Cerebellar nuclear complex (tissue), 1 donor: ENCODE results near the gene RAB30.
"Not testable (repeated sequence)": the region's sequence is repeated elsewhere in the genome, so short reads cannot be mapped to it uniquely, and the experiment has no call there.

ENCODE experiments used
- DNase-seq, 2 experiments: peaks; one replicate each; lab custom pipeline; 2025; lab: John Stamatoyannopoulos, UW

Gene RAB30

DNA sequence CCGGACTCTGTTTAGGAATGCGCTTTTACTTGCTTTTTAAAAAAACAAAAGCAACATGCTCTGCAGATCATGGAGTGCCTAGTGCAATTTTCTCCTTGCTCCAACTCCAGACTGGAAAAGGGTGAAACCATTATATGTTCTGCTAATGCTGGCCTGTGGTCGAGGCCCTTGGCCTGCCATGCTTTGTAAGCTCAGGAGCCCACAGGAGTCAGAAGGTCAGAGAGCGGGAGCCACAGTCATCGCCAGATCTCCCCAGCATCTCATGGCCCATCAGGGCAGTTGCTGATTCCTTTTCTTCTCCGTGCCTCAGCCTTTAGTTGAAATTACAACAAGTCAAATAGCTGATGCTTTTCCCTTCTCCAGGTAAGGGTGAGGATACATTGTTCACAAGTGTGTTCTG lies 89.8 kb downstream of the RAB30 start:
- no peak for DNase-seq

DNA sequence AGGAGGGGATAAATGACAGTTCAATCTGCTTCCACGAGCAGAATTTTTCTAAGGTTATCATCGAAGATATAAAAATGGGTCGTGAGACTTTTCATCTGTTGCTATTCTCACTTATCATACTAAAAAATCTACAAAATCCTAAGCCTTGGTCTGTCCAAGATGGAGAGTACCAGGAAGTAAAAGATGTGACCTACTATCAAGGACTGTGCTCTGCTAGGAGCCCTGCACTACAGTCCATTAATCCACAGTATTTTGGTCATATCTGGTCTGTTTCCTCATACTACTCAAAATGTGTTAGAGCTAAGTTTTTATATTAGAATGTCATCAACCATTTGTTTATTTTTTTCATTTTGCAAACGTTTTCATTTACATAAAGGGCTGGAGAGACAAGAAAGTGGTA lies 90.8 kb downstream of the RAB30 start:
- DNase-seq = no peak

DNA sequence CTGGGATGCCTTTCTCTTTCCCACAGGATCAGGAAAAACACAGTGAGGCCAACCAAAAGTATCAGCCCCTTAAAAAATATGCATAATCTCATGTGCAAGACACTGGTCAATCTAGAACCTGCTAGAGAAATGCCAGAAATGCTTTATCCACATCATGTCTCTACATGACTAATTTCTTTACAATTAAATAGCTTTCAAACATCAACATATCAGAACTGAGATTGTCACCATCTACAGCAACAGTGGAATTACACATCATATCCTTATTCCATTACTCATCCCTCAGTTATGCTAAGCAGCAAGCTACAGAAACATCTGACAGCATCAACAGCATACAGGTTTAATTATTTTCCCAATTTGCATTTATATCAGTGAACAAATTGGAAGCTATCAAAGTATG lies 91.4 kb downstream of the RAB30 start:
- DNase-seq = no peak

DNA sequence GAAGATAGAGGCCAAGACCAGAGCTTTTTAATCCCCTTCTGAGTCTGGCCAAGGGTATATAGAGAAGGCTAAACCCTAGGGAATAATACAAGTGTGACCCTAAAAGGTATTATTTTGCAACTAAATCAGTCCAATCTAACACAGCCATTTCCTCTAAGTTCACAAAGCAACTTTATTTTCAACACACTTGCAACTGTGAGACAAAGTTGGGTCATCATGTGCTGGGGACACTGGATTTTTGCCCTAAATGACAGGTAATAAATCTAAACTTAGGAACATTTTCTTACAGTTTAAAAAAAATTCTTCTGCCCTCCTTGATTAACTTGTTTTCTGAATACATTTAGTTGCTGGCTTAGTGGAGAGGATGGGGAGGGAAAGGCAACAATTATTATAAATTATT lies 91.9 kb downstream of the RAB30 start:
- no peak for DNase-seq

DNA sequence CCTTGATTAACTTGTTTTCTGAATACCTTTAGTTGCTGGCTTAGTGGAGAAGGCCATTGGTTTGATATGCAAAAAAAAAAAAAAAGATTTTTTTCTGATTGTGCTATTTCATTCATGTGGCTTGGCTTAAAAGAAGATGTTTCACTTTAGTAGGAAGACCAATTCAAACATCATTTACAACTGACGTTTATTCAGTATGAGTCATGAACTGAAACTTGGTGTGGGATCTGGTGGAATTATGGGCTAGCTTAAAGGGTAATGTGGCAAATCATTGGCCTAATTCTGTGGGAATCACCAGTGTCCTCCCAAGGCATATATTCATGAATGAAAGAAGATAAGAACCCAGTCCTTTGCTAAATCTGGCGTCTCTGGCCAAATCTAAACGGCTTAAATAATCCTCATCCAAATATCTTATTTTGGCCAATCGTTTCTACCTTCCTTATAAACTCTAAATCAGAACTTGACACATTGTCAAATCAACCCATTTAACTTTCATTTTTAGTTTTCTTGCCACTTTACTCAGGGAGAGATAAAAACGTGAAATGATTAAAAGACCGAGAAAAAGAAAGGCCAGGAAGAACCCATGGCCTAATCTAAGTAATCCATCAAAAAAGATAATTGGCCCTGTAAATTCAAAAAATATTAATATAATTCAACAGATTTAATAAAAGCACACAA lies 93.1 kb downstream of the RAB30 start:
- DNase-seq = no peak

DNA sequence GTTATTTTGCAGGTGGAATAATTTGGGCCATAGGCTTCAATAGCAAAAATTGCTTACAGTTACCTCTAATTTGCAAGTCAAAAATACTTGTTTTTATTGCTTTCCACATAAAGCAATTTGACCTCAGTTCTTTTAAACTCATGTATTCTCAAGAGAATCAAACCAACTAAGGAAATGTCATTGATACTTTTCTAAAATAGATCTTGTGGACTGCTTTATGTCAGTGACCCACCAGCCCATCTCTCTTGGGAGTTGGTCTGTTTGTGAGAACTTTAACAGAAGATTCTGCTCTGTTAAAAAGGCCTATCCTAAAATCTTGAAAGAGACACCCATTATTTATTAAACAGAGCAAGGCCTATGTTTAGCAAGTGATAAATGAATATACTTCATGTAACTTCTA lies 94.9 kb downstream of the RAB30 start:
- no peak for DNase-seq

DNA sequence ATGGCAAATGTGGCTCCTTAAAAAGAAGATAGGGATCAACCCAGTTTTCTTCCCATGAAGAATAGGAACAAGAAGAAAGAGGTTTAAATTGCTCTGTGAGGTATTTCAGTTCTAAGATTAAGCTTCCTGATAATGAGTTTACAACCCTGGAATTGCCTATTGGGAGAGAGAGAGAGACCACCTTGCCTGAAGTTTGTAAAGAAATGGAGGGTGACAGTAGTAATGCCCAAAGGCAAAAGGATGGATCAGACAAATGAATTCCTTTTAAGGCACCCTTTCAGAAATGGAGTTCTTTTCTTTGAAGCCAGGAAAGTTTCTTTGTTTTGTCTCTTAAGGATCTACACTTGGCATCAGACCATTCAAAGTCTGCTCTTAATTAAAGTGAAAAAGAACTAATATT lies 95.8 kb downstream of the RAB30 start:
- DNase-seq = no peak

DNA sequence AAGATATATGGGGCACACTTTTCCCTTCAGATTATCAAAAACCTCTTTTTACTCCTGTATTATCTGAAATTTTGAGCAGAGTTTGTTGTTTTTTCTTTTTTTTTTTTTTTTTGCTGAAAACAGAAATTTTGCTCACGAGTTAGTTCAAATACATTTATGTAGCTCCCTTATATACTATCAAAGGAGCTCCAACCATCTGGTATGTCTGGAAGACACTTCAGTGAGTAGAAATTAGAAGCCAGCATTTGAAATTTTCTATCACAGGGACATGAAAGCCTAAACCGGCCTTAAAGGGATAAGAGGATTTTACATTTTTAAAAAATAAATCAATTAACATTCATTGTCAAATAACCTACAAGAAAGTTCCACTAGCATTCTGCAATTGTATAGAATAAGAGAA lies 96.8 kb downstream of the RAB30 start:
- no peak for DNase-seq

DNA sequence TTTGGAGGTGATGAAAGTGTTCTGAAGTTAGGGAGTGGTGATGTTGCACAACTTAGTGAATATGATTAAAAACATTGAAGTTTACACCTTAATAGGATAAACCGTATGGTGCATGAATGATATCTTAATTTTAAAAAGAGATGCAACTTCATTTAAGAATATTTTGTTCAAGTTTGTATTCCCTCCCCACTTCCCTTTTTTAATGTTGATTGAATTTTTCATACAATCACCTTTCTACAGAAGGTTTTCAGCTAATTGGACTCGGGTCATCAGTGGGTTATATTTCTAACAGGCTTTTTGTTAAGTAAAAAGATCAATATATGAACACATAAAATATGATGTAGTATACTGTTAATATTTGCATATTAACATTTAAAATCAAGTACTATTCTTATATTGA lies 97.6 kb downstream of the RAB30 start:
- DNase-seq = no peak

DNA sequence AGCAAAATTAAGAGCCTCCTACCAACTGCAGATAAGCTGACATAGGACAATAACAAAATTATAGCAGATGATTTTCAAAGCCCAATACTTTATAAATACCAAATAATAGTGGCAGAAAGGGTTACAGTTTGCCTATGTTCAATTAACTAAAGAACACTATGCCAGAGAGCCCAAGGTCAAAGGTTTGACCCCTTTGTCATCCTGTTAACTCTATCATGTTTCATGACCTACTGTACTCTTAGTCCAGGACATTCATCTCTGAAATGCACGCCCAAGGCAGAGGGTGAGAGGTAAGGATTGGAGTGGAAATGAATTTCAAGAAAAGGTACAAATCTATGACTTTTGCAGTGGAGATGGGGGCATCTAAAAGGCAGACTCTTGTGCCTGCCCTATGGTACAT lies 99.6 kb downstream of the RAB30 start:
- DNase-seq = no peak

DNA sequence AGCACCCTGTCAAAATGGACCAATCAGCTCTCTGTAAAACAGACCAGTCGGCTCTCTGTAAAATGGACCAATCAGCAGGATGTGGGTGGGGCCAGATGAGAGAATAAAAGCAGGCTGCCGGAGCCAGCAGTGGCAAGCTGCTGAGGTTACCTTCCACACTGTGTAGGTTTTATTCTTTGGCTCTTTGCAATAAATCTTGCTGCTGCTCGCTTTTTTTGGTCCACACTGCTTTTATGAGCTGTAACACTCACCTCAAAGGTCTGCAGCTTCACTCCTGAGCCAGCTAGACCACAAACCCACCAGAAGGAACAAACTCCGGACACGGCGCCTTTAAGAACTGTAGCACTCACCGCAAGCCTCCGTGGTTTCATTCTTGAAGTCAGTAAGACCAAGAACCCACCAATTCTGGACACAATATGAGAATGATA lies 100.2 kb downstream of the RAB30 start:
- DNase-seq = not testable (repeated sequence)

DNA sequence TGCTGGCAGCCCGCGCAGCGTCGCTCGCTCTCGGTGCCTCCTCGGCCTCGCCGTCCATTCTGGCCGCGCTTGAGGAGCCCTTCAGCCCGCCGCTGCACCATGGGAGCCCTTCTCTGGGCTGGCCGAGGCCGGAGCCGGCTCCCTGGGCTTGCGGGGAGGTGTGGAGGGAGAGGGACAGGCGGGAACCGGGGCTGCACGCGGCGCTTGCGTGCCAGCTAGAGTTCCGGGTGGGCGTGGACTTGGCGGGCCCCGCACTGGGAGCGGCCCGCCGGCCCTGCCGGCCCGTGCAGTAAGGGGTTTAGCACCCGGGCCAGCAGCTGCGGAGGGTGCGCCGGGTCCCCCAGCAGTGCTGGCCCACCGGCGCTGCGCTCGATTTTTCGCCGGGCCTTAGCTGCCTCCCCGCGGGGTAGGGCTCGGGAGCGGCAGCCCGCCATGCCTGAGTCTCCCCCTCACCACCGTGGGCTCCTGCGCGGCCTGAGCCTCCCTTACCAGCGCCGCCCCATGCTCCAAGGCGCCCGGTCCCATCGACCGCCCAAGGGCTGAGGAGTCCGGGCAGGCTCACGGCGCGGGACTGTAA lies 101.1 kb downstream of the RAB30 start:
- not testable (repeated sequence) for DNase-seq

DNA sequence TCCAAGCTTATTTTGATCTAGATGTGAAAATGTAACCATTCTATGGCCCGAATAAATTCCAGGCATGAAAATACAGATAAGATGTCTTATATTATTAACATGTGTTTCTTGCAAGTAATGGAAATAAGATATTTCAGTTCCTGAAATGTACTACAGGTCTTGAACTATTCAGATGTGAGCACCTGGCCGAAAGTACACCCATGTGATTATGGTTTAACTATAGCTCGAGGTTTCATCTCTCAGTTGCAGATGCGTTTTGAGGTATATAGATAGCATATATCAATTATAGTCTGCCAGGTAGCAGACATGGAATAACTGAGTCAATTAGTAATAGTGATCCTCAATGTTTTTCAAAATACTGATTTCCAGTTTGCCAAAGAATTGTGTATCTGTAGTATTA lies 101.9 kb downstream of the RAB30 start:
- no peak for DNase-seq

DNA sequence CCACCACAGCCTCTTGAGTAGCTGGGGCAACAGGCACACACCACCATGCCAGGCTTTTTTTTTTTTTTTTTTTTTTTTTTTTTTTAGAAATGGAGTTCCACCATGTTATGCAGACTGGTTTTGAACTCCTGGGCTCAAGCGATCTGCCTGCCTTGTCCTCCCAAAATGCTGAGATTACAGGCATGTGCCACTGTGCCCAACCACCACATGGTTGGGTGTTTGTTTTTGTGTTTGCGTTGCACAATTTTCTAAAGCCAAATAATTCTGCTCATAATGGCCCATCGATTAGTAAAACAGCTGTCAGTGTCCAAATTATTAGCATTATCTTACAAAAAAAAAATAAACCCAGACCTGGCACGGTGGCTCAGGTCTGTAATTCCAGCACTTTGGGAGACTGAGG lies 104.3 kb downstream of the RAB30 start:
- no peak for DNase-seq

DNA sequence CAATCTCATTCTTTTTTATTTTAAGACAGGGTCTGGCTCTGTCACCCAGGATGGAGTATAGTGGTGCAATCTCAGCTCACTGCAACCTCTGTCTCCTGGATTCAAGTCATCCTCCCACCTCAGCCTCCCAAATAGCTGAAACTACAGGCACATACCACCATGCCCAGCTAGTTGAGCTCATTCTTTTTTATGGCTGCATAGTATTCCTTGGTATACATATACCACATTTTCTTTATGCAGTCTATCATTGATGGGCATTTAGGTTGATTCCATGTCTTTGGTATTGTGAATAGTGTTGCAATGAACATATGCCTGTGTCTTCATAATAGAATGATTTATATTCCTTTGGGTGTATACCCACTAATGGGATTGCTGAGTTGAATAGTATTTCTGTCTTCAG lies 109.7 kb downstream of the RAB30 start:
- not testable (repeated sequence) for DNase-seq

DNA sequence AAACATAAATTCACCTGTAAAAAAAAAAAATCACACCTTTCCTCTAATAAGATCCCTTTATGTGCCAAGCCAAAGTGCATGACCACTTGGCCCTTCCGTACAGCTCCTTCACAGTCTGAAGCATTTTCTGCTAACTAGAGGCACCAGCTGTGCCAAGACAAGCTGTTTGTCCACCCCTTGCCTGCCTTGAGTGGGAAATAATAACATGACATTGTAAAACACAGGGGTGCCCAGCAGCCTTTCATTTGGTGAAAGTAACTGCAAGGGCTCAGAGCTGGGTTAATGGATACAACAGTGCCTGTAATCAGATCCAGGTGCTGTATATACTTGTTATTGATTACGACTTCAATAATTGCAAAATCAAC lies 110.9 kb downstream of the RAB30 start:
- DNase-seq = no peak

DNA sequence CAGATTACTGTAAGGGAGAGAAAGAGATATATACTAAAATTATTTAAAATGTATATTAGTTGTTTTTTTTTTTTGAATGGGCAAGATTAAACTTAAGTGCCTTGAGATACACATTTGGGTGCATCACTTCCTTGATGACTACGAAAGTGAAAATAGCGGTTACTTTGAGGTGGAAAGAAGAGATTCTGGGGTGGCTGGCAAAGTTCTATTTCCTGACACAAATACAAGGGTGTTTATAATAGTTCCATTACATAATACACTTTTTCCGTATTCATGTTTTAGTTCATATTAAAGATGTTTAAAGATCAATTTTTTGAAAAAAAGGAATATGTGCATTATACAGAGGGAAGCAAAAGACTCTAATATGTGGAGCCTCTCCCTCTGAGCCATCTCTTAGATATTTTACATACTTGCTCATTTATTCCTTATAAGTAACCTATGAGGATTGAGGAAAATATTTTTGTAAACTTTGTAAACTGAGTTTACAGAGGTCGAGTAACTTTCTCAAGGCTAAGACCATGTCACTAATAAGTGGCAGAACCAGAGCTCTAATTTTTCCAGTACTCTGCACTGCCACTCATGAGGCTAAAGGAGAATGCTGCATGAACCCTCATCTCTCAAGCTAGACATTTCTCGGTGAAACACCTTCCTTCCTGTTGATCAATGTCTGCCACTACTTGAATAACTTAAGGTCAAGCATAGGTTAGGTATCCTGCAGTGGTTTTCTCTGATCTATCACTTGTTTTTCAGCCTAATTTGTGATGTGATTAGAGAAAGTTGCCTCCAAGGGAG lies 111.5 kb downstream of the RAB30 start:
- no peak for DNase-seq

DNA sequence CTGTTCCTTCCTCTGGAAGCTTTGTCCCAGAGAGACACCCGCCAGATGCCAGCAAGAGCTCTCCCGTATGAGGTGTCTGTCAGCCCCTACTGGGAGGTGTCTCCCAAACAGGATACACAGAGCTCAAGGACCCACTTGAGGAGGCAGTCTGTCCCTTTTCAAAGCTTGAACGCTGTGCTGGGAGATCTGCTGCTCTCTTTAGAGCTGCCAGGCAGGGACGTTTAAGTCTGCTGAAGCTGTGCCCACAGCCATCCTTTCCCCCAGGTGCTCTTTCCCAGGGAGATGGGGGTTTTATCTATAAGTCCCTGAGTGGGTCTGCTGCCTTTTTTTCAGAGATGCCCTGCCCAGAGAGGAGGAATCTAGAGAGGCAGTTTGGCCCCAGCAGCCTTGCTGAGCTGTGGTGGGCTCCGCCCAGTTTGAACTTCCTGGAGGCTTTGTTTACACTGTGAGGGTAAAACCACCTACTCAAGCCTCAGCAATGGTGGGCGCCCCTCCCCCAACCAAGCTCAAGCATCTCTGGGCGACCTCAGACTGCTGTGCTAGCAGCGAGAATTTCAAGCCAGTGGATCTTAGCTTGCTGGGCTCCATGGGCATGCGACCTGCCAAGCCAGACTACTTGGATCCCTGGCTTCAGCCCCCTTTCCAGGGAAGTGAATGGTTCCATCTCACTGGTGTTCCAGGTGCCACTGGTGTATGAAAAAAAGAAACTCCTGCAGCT lies 115.8 kb downstream of the RAB30 start:
- not testable (repeated sequence) for DNase-seq

DNA sequence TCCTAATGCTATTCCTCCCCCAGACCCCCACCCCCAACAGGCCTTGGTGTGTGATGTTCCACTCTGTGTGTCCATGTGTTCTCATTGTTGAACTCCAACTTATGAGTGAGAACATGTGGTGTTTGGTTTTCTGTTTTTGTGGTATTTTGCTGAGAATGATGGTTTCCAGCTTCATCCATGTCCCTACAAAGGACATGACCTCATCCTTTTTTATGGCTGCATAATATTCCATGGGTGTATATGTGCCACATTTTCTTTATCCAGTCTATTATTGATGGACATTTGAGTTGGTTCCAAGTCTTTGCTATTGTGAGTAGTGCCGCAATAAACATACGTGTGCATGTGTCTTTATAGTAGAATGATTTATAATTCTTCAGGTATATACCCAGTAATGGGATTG lies 121.2 kb downstream of the RAB30 start:
- DNase-seq = not testable (repeated sequence)

DNA sequence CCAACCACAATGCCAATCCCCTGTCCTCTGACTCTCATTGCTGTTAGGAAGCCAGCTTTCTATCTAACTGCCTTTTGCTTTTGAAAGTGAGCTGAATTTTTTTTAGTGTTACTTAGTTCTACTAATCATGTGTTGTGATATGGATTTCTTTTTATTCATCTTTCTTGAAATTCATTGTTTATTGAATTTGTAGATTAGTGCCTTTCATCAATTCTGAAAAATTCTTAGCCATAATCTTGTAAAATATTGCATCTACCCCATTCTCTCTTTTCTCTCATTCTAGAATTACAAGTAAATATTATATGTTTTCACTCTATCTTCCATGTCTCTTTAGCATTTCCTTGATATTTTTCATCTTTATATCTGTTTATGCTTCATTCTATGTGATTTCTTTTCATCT lies 122.3 kb downstream of the RAB30 start:
- no peak for DNase-seq

DNA sequence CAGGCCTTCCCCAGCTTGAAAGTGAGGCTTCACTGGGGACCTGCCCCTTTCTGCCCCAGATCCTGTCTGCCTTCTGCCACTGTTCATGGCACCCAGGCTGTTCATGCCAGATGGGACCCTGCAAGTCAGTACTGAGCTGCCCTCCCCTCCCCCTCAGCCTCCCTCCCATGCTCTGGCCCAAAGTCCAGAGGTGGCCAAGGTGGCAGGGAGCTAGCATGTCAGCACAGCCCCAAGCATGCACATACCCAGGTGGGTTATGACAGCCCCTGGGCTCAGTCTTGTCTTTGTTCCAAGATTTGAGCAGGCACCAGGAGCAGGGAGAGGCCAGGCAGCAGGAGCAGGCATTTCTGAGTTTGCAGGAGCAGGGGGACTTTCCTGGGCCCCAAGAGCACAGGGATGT lies 126.0 kb downstream of the RAB30 start:
- no peak for DNase-seq

DNA sequence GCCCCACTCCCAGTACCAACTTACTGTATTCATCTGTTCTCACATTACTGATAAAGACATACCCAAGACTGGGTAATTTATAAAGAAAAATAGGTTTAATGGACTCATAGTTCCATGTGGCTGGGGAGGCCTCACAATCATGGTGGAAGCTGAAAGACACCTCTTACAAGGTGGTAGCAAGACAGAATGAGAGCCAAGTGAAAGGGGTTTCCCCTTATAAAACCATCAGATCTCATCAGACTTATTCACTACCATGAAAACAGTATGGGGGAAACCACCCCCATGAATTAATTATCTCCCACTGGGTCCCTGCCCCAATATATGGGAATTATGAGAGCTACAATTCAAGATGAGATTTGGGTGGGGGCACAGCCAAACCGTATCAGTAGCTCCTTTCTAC lies 126.7 kb downstream of the RAB30 start:
- DNase-seq = not testable (repeated sequence)

DNA sequence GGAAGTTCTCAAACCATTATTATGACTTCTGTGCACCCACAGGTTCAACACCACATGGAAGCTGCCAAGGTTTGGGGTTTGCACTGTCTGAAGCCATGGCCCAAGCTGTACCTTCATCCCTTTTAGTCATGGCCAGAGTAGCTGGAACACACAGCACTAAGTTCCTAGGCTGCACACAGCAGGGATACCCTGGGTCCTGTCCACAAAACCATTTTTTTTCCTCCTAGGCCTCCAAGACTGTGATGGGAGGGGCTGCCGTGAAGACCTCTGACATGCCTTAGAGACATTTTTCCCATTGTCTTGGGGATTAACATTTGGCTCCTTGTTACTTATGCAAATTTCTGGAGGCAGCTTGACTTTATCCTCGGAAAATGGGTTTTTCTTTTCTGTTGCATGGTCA lies 127.5 kb downstream of the RAB30 start:
- no peak for DNase-seq
